ENCODE results near the gene NFE2L1.

DNA sequence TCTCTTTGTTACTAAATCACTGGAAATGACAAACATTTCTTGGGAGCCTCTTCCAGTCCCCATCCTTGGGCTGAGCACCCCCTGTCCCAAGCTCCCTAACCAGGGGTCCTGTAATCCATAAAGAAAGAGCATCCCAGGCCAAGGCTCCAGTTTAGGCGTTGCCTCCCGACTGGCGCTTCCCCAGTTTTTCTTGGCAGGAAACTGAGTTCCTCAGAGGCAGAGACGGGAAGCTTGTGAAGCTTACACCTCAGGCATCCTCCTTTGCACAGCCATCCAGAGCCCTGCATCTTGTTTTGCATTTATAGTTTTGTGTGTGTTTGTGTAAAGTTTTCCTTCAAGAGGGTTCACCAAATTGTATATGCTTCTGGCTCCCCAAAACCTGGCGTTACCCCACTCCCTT, 17.6 kb upstream of the NFE2L1 start:
- no peak for TF ChIP-seq CTCF (conservative IDR thresholded peaks at IDR 0.05 in 1 of 2, IDR thresholded peaks at IDR 0.05 in 1 of 2; ENCODE audit: extremely low read depth in 1 of 2, insufficient read depth in 1 of 2, low read depth in 1 of 2, low read length in 2 of 2)
- no peak for TF ChIP-seq EZH2 (IDR thresholded peaks at IDR 0.05; ENCODE audit: borderline replicate concordance, low read length)
